Erythroblast (primary cell): Measurements from ENCODE around the gene ALKBH1.
A peak's percentile ranks its signal among the peaks of the same experiment; 100 is the strongest.
"Not testable (repeated sequence)": the region's sequence is repeated elsewhere in the genome, so short reads cannot be mapped to it uniquely, and the experiment has no call there.

Experiments used
- DNase-seq, 2 experiments: peaks; one replicate each; lab custom pipeline; 2025; lab: John Stamatoyannopoulos, UW
- GATA1 ChIP-seq: IDR thresholded peaks from 2 replicates; pipeline ENCODE4 v1.6.1; 2011; ENCODE audit warnings: low read depth, mild to moderate bottlenecking, control low read depth, low read length, moderate library complexity
- POLR2A ChIP-seq: IDR thresholded peaks from 2 replicates; pipeline ENCODE4 v1.6.1; 2011; ENCODE audit warnings: mild to moderate bottlenecking, low read length

The ALKBH1 gene, protein sequence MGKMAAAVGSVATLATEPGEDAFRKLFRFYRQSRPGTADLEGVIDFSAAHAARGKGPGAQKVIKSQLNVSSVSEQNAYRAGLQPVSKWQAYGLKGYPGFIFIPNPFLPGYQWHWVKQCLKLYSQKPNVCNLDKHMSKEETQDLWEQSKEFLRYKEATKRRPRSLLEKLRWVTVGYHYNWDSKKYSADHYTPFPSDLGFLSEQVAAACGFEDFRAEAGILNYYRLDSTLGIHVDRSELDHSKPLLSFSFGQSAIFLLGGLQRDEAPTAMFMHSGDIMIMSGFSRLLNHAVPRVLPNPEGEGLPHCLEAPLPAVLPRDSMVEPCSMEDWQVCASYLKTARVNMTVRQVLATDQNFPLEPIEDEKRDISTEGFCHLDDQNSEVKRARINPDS

DNA sequence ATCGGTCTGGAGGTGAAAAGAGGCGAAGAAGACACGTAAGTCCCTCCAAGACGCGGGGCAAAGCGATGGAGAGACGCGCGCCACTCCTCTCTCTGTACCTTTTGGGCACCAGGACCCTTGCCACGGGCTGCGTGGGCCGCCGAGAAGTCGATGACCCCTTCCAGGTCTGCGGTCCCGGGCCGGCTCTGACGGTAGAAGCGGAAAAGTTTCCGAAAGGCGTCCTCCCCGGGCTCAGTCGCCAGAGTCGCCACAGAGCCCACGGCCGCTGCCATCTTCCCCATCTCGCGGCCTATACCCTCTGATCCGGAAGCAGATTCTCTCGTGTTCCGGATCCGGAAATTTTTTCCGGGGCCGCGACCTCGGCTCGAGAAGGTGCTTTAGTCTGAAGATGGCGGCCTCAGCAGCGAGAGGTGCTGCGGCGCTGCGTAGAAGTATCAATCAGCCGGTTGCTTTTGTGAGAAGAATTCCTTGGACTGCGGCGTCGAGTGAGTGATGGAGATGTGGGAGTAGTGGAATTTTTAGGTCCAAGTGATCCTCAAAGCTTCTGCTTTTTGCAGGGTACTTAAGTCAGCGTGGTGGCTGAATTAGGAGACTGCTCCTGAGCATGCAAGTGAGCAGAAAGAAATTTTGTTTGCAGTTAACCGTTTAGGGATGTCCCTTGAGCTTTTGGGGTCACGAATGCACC lies at the start of gene ALKBH1, which contains the start of gene SLIRP:
Gene ALKBH1, minus strand, starts transcription at position 300 of the 685 bp plus-strand sequence. Its CDS starts 19 bp downstream, at position 281.
Gene SLIRP, plus strand, starts transcription at position 380 of the 685 bp plus-strand sequence. Its CDS starts 9 bp downstream, at position 389.
- TF ChIP-seq POLR2A (peak; percentile 91), GATA1 (no peak)
- DNase-seq: peak; percentile 89 to 92

DNA sequence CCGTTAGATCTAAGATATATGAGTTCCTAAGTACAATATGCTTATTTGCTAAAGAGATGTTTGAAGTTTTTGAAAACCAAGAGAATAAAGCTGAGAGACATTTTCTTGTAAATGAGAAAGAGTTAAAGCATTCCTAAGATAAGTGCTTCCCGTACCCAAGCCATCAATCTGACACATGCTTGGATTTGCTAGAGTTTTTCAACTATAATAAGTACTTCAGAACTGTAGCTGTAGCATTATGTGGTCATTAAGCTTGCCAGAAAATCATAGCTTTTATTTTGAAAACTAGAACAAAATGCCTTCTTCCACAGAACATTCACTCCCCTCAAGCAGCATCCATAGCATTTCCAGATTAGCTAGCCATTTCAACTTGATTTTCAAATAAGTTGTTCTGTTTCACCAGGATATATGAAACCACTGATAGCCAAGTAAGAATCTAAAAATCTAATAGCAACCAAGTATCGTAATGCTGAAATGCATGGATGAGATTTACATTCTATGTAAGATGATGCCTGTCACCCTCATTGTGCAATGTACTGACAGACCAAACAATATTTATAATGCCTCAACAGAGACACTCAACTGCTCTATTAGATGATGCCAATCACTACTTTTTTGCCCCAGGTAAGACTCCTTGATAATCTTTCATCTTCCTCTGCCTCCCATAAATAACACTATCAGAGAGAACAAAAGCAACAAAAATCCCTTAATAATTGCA lies 45.1 kb upstream of the ALKBH1 start:
- TF ChIP-seq GATA1: no peak
- TF ChIP-seq POLR2A: no peak
- peak in 1 of 2 experiments; percentile 6 for DNase-seq

DNA sequence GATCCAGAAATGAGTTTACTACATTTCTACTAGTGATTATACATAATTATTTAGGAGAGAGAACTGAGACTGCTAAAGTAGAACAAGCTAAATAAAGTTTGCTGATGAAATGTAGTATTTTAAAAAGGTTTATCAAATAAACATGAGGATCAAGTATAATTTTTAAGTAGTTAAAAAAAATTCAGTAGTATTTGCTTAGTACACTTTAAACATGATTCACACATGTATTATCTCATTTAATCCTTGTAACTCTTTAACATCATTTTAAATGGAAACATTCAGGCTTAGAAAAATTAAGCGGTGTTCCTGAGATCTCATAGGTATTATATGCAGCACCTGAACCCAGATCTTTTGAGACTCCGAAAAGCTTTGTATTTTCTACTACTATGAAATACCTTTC lies 44.4 kb upstream of the ALKBH1 start:
- TF ChIP-seq POLR2A (no peak), GATA1 (no peak)
- DNase-seq: no peak

DNA sequence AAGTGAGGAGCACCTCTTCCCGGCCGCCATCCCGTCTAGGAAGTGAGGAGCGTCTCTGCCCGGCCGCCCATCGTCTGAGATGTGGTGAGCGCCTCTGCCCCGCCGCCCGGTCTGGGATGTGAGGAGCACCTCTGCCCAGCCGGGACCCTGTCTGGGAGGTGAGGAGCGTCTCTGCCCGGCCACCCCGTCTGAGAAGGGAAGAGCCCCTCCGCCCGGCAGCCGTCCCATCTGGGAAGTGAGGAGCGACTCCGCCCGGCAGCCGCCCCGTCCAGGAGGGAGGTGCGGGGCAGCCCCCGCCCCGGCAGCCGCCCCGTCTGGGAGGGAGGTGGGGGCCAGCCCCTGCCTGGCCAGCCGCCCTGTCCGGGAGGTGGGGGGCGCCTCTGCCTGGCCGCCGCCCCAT lies 39.6 kb upstream of the ALKBH1 start:
- DNase-seq: not testable (repeated sequence)

DNA sequence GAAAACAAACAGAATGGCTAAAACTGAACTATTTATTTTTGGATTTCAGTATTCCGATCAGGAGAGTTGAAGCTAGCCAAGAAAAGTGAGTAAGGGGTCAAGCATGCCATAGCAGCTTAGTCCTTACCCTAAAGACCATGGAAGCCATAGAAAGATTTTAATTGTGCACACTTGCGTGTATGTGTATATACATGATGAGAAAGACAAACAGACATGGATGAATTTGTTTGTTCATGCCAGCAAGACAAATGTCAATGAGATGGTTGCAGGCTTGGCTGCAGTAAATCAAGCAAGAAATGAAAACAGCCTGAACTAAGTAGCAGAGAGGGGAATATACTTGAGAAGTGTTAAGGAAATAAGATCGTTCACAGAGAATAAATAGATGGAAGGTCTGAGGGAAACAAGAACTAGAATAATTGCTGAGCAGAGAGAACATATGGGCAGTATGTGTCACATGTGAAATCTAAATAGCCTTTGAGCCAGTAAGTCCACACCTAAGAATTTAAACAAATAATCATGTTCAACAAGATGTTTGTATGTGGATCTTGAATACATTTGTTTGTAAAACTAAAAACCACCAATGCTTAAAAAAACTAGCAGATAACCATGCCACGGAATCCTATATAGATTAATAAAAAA lies 38.4 kb upstream of the ALKBH1 start:
- TF ChIP-seq GATA1: no peak
- TF ChIP-seq POLR2A: no peak

DNA sequence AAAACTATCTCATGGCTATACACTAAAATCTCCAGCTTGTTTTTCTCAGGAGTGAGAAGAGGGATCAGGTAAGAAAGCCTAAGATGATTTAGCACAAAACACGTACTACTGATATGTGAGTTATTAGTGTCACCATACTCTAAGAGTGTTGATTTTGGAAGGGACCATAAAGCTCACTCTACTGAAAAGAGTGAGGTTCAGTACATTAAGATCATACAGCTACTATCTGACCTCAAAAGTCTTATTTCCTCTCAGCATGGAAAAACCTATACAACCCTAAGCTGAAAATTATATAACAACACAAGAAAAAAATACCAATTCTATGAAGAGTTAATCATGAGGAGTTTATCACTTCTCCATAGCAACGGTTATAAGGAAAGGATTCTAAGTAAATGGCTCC lies 33.6 kb upstream of the ALKBH1 start:
- TF ChIP-seq GATA1: no peak
- no peak for TF ChIP-seq POLR2A
- DNase-seq: no peak

More for the DNA sequence above, 38.4 kb upstream of the ALKBH1 start:
- no peak for DNase-seq

DNA sequence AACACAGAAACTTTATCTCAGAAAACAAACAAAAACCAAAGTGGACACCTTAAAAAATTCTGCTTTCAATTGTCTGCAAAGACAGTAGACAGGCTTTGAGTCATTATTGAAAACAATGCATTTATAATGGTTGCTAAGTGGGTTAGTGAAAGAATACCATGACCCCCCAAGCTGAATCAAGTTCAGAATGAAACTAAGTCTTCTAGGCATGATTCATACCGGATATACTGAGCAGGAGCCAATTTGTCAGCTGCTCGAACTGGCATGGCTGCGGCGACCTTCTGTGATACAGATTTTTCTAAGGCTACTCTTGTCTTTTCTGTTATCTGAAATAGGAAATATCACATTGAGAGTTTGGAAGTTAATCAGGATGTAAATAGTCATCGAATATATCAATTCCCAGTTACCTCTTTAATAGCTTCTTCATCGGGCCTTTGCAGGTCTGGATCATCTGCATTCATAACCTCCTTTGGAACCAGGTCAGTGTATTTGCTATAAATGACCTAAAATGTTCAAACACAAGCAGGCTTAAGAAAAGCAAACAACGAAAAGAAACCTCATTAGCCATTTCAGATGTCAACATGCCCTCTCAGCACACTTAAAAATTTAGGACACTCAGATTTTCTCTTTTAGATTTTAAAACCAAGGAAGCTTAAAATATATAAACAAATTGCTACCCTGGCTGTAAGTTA lies 30.9 kb upstream of the ALKBH1 start:
- DNase-seq: no peak
- TF ChIP-seq POLR2A (no peak), GATA1 (no peak)

DNA sequence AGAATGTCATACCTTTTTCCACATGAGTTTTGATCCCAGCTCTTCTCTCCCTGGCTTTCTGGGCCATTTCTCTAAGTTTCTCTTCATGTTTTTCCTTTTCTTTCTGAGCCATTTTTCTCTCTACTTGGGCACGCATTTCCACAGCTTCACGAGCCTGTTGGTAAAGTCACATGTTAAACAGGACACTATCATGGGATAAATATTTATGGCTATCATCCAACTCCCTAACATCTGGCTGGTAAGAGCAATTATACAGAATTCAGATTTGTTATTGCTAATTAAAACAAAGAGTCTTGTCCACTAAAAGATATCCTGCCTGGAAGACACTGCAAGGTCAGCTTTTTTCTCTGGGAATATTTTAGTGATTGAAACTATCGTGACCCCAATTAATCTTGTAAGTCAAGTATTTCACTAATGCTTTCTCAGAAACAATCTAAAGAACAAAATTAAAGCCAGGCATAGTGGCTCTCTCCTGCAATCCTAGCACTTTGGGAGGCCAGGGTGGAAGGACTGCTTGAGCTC lies 23.2 kb upstream of the ALKBH1 start:
- no peak for DNase-seq
- TF ChIP-seq POLR2A: no peak
- no peak for TF ChIP-seq GATA1

DNA sequence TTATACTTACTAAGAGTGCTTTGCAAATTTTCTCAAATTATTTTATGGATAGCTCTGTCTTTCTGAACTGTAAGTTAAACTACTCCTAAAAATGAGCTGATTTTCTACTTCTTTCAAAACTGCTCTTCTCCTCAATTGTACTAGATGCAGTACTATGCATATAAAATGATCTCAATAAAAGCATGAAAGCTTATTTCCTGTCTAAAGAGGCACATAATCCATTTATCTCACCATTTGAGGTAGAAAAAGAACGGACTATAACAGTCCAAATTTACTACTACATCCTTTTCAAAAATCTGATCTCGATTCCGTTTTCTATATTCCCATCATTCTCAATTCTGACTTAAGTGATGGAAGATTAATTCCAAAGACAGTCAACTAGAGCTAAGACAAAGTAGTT lies 14.5 kb upstream of the ALKBH1 start:
- TF ChIP-seq POLR2A: no peak
- no peak for TF ChIP-seq GATA1
- no peak for DNase-seq

DNA sequence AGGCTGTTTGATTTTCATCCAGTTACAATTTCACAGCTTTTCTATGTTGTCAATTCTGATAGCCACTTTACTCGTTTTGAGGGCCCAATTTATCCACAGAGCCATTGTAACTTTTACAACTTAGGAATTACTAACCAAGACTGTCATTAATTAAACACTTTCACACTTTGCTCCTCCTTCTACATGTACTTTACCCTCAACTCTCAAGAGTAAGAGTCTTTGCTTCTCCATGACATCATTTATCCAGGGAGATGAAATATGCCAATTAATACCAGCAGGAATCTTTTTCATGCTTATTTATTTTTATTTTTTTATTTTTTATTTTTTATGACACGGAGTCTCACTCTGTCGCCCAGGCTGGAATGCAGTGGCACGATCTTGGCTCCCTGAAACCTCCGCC lies 13.6 kb upstream of the ALKBH1 start:
- no peak for TF ChIP-seq POLR2A
- TF ChIP-seq GATA1: no peak
- DNase-seq: no peak

DNA sequence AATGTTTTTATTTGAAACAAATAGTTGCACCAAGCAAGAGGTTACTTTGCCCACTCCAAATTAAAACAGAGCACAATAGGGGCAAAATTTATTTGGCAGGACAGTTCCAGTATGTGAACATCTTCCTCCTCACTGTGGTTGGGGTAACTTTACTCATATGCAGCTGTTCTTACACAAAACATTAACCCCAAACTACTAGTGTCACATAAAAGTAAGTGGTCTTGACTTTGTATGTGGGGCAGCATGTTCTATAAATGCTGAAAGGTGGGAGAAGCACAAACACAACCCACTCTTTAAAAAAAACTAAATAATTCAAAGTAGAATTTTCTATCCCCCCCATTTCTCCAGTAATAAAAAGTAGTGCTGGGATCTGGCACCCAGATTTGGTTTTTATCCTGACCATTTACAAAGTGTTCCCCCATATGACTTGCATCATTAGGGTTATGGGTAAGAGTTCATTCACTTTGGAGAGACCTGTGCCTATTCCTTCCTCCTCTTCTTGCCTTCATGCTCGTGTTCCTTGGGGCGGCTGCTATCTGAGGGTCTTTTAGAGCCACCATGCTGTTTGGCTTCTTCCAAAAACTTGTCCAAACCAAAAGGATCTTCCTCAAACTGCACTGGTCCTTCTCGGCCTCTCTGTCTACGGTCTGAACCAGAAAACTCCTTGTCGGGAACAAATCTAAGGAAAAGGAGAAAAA lies 9.9 kb upstream of the ALKBH1 start:
- no peak for TF ChIP-seq GATA1
- no peak for TF ChIP-seq POLR2A
- DNase-seq: no peak

DNA sequence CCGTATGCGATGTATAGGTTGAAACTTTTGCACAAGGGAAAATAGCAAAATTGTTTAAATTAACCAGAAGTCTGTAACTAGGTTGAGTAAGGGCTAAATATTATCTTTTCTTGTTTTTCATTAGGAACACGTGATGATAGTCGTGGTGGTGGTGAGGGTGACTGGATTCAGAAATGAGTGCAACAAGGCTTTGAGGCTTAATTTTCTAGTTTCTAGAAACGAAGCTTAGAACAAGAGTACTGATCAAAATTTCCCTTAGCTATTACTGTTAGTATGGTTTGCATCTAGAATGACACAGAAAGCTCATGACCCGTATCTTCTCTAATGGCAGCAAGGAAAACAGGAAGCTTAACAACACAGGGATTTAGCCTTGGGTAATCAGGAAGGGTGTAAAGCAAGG lies 7.1 kb upstream of the ALKBH1 start:
- no peak for DNase-seq
- no peak for TF ChIP-seq POLR2A
- no peak for TF ChIP-seq GATA1
